Astrocyte of the spinal cord (primary cell): ENCODE measurements around the gene BTRC.

Source experiments
- DNase-seq: peaks from one replicate; pipeline ENCODE4 v3.0.0; 2011; ENCODE audit warnings: low read depth, low spot score
- H3K4me3 ChIP-seq: 2 replicates; pipeline ENCODE4 v1.5.1; 2011; ENCODE audit warnings: low read depth, mild to moderate bottlenecking, low read length, moderate library complexity
- CTCF ChIP-seq: IDR thresholded peaks from 2 replicates; pipeline ENCODE4 v1.5.1; 2012; ENCODE audit warnings: low read depth, mild to moderate bottlenecking, low read length, inconsistent platforms
- in situ Hi-C: cut with HindIII; loops from 2 replicates; pipeline ENCODE4 v1.10.0; 2017; ENCODE audit warnings: low sequenced_read_pairs

BTRC gene

GRCh38 chr10:101453318-101453717 lies 99.4 kb downstream of the BTRC start:
- no peak for TF ChIP-seq CTCF
- in situ Hi-C loops = no loop called here
- H3K4me3 ChIP-seq = no peak overlapping the region
- DNase-seq = no peak

GRCh38 chr10:101453791-101454718 lies 100.1 kb downstream of the BTRC start:
- TF ChIP-seq CTCF = no peak
- no peak overlapping the region for H3K4me3 ChIP-seq
- DNase-seq = peak; percentile 6
- in situ Hi-C loops = no loop called here

DNA sequence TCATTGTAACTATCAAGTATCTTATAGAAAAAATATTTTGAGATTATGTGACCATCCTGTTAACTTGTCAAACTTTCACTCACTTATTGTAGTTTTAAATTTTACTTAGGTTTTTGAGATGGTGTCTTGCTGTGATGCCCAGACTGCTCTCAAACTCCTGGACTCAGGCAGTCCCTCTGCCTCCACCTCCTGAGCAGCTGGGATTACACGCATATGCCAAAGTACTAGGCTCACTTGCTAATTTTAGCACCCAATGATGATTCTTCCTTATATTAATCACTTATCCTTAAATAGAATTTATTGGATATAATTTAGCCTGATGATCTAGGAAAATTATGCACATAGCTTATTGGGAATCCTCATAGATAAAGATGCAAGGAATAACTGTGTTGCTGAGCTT lies 104.9 kb downstream of the BTRC start:
- no peak for DNase-seq
- TF ChIP-seq CTCF = no peak
- in situ Hi-C loops = no loop called here
- H3K4me3 ChIP-seq = no peak overlapping the region

- H3K4me3 ChIP-seq = no peak overlapping the region
- no peak for TF ChIP-seq CTCF
- DNase-seq = no peak
- in situ Hi-C loops = no loop called here
These were observed 110.1 kb downstream of the BTRC start for GRCh38 chr10:101464082-101464481.

GRCh38 chr10:101464599-101464998 lies 110.6 kb downstream of the BTRC start:
- in situ Hi-C loops = no loop called here
- no peak for DNase-seq
- H3K4me3 ChIP-seq = no peak overlapping the region
- TF ChIP-seq CTCF = no peak

GRCh38 chr10:101466016-101466912 lies 112.3 kb downstream of the BTRC start:
- no peak for TF ChIP-seq CTCF
- H3K4me3 ChIP-seq = no peak overlapping the region
- DNase-seq = no peak
- in situ Hi-C loops = no loop called here
